GM19328 (cell line): ENCODE measurements around the gene MAP2.

ENCODE experiments used
- ATAC-seq: cut with Tn5 transposase; IDR thresholded peaks from one replicate; pipeline ENCODE4 v1.9.1; 2021; ENCODE audit warnings: mild to moderate bottlenecking, moderate library complexity; ENCODE audit not compliant: unreplicated experiment

The MAP2 gene

GRCh38 chr2:209424781-209425470 lies 1.1 kb downstream of the MAP2 start:
- ATAC-seq = no peak

GRCh38 chr2:209425471-209426071 lies 1.7 kb downstream of the MAP2 start:
- peak; percentile 29 for ATAC-seq

GRCh38 chr2:209426432-209426831 lies 2.6 kb downstream of the MAP2 start:
- ATAC-seq = no peak

- ATAC-seq = no peak
Observed at GRCh38 chr2:209431701-209432100, 7.9 kb downstream of the MAP2 start.

- no peak for ATAC-seq
Observed at GRCh38 chr2:209441541-209441940, 17.7 kb downstream of the MAP2 start.

- ATAC-seq = no peak
Observed at GRCh38 chr2:209442939-209443338, 19.1 kb downstream of the MAP2 start.

- no peak for ATAC-seq
Observed at GRCh38 chr2:209445485-209445884, 21.6 kb downstream of the MAP2 start.

- no peak for ATAC-seq
Observed at GRCh38 chr2:209451209-209451834, 27.5 kb downstream of the MAP2 start.

- no peak for ATAC-seq
Observed at GRCh38 chr2:209456489-209456888, 32.6 kb downstream of the MAP2 start.

- ATAC-seq = no peak
Observed at GRCh38 chr2:209458008-209458979, 34.4 kb downstream of the MAP2 start.

GRCh38 chr2:209459359-209459758 lies 35.5 kb downstream of the MAP2 start:
- no peak for ATAC-seq

GRCh38 chr2:209460151-209460761 lies 36.4 kb downstream of the MAP2 start:
- ATAC-seq = no peak

GRCh38 chr2:209463226-209463625 lies 39.4 kb downstream of the MAP2 start:
- ATAC-seq = no peak

- no peak for ATAC-seq
Observed at GRCh38 chr2:209463835-209464234, 40.0 kb downstream of the MAP2 start.

GRCh38 chr2:209468846-209469245 lies 45.0 kb downstream of the MAP2 start:
- no peak for ATAC-seq

- no peak for ATAC-seq
Observed at GRCh38 chr2:209469481-209469880, 45.6 kb downstream of the MAP2 start.

- ATAC-seq = no peak
Observed at GRCh38 chr2:209470466-209470865, 46.6 kb downstream of the MAP2 start.

GRCh38 chr2:209471037-209471436 lies 47.2 kb downstream of the MAP2 start:
- no peak for ATAC-seq

- no peak for ATAC-seq
Observed at GRCh38 chr2:209472112-209472832, 48.4 kb downstream of the MAP2 start.

GRCh38 chr2:209472871-209473270 lies 49.0 kb downstream of the MAP2 start:
- ATAC-seq = no peak
